H1 (cell line): ENCODE data around the gene PRSS21. TPM values are rescaled to one million over a fixed set of nuclear protein-coding genes. Genes with fewer than 3 reads are reported as not detected.

Source experiments
- CTBP2 ChIP-seq: IDR thresholded peaks from 2 replicates; pipeline ENCODE4 v1.7.0; 2011; ENCODE audit warnings: borderline replicate concordance, mild to moderate bottlenecking, moderate library complexity, mixed read lengths, low read length; ENCODE audit not compliant: insufficient read depth, insufficient read length
- KDM5A ChIP-seq: fragments of 200-600 bp; IDR thresholded peaks from 2 replicates; pipeline ENCODE4 v1.7.1; 2012; ENCODE audit warnings: mild to moderate bottlenecking, low read length, inconsistent platforms, mixed read lengths
- RAD21 ChIP-seq, 2 experiments: IDR thresholded peaks in 1 of 2; conservative IDR thresholded peaks in 1 of 2; 2 replicates each; pipeline ENCODE4 v1.6.1; 2011; ENCODE audit warnings: low read depth in 2 of 2, low read length in 2 of 2, improper control_type of control experiment in 1 of 2, inconsistent platforms in 1 of 2, mild to moderate bottlenecking in 1 of 2, moderate library complexity in 1 of 2
- SAP30 ChIP-seq: fragments of 300-600 bp; sonication (generic); IDR thresholded peaks from 2 replicates; pipeline ENCODE4 v1.7.1; 2012; ENCODE audit warnings: low read length, moderate library complexity, mild to moderate bottlenecking, inconsistent platforms; ENCODE audit not compliant: insufficient read depth, insufficient replicate concordance
- polyA plus RNA-seq, 7 experiments: library from polyadenylated mRNA; depleted of rRNA in 3 of 7; stranded (reverse) in 5 of 7; unstranded in 2 of 7; fragments of >200 nt in 5 of 7; fragments of 200-250 nt in 2 of 7; gene quantifications; 1 replicate in 5 of 7; 2 replicates in 1 of 7; 4 replicates in 1 of 7; pipeline versions ENCODE4 v1.2.1 to v1.2.3, GENCODE V29; 2011 to 2013; ENCODE audit warnings: missing spikeins in 2 of 7, mixed read lengths in 2 of 7
- total RNA-seq: library from RNA; stranded (reverse); fragmentation: NEBNext Ultra II Directional; extraction: Animal tissue kit (Norgen Biotek cat#: 25700); gene quantifications from 2 replicates; pipeline ENCODE4 v1.2.1, GENCODE V29; 2021

PRSS21 gene
- total and polyA plus RNA-seq, 2 of the 8 experiments (the other 6 are each of a cell fraction or from before 2014, with no cell fraction given) = 0.76 to 1.0 TPM

DNA sequence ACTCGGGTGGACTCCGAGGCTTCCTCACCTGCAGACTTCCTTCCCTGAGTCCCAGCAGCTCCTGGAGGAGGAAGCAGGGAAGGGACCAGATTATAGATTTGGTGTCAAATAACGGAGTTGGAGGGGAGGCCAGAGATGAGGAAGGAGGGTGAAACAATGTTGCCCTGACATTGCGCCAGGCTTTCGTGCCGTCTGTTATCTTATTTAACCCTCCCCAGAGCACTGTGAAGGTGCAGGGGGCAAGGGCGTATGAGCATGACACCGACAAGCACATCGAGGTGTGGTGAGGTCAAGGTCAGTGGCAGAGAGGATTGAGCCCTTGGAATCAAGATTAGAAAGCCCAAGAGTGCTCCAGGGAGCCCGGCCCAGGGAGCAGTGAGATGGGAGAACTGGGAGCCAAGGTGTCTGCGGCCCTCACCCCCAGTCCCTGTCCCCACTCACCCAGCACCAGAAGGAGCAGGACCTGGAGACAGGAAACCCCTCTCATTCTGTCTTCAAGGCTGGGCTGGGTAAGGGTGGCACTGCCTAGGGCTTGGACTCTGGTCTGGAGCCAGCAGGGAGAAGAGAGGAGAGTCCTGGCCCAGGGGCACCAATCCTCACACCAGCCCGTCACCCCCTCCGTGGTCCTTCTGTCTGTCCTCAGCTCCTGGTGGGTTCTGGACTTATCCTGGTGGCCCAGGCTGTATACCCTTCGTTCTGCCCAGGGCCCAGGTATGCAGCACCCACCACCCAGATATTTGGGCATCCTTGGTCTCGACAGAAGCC, 30.8 kb upstream of the PRSS21 start (continued):
- no peak for TF ChIP-seq CTBP2
- no peak for TF ChIP-seq SAP30
- no peak for TF ChIP-seq KDM5A
- TF ChIP-seq RAD21 (IDR thresholded peaks at IDR 0.05 in 1 of 2, conservative IDR thresholded peaks at IDR 0.05 in 1 of 2; ENCODE audit: low read depth in 2 of 2, low read length in 2 of 2) = no peak
- TF ChIP-seq, all 59 proteins: peak for 0
